ENCODE results near the gene SPATA16.

Gene SPATA16

DNA sequence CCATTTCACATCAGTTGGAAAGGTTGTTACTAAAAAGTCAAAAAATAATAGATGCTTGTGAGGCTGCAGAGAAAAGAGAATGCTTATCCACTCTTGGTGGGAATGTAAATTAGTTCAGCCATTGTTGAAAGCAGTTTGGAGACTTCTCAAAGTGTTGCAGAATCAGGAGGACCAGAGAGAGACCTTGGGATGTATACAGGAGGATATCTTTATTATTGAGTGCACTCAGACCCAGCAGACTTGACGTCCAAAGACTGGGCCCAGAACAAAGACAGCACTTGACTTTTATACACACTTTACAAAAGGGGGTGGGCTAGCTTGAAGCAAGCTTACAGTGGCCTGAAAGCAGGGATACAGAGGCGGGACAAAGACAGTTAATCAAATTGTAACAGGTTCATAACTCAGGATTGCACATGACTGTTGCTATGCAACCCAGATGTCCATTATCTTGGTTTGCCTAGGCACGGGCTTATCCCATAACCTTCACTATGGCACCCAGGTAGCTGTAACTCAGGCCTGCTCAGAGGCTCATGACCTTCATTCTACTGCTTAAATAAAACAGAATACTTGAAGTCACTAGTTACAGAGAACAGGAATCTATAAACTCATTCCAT lies 127.7 kb downstream of the SPATA16 start:
- TF ChIP-seq, protein P1, sequence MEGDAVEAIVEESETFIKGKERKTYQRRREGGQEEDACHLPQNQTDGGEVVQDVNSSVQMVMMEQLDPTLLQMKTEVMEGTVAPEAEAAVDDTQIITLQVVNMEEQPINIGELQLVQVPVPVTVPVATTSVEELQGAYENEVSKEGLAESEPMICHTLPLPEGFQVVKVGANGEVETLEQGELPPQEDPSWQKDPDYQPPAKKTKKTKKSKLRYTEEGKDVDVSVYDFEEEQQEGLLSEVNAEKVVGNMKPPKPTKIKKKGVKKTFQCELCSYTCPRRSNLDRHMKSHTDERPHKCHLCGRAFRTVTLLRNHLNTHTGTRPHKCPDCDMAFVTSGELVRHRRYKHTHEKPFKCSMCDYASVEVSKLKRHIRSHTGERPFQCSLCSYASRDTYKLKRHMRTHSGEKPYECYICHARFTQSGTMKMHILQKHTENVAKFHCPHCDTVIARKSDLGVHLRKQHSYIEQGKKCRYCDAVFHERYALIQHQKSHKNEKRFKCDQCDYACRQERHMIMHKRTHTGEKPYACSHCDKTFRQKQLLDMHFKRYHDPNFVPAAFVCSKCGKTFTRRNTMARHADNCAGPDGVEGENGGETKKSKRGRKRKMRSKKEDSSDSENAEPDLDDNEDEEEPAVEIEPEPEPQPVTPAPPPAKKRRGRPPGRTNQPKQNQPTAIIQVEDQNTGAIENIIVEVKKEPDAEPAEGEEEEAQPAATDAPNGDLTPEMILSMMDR (IDR thresholded peaks at IDR 0.05; ENCODE audit: extremely low read depth, insufficient read depth, missing control alignments), result no peak
- in situ Hi-C loops (cut with MboI; ENCODE audit: low pct_unique_long_range_greater_than_20kb, low sequenced_read_pairs, unreplicated experiment), result no loop called here
- no peak for DNase-seq (ENCODE audit: low spot score)

DNA sequence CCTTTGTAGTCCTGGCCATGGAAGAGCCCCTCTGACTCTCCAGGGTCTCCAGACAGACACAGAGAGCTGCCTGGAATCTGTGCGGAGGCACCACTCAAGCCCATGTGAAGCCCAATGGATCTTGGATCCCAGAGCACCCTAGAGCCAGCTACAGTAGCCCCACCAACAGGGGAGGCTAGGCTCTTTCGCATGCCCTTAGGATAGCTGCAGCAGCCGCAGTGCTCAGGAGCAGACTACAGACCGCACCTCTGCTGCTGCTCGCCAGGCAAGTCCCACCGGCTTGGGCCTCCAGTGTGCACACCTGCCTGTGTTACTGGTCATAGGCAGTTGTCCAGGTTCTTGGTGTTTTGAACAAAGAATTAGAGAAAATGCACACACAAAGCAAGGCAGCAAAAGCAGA lies 131.6 kb downstream of the SPATA16 start:
- in situ Hi-C loops (cut with MboI; ENCODE audit: low pct_unique_long_range_greater_than_20kb, low sequenced_read_pairs, unreplicated experiment), result no loop called here
- no peak for DNase-seq (ENCODE audit: low spot score)
- TF ChIP-seq, protein P1 (IDR thresholded peaks at IDR 0.05; ENCODE audit: extremely low read depth, insufficient read depth, missing control alignments), result no peak

DNA sequence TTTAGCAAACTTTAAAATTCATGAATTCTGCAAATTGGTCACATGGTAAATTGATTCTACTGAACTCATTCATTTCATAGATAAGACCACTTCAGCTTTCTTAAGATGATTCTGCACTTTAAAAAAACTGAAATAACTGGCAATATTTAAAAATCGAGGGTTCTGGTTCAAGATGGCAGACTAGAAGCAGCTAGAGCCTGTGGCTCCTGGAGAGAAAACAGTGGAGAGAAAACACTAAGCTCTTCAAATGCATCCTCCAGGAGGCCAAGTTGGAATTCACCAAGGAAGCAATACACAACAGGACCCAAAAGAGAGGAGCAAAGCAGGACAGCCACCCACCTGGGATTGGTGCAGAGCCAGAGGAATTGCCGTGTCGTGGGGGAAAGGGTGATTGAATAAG lies 132.1 kb downstream of the SPATA16 start:
- TF ChIP-seq, protein P1 (IDR thresholded peaks at IDR 0.05; ENCODE audit: extremely low read depth, insufficient read depth, missing control alignments), result no peak
- DNase-seq (ENCODE audit: low spot score), result no peak
- in situ Hi-C loops (cut with MboI; ENCODE audit: low pct_unique_long_range_greater_than_20kb, low sequenced_read_pairs, unreplicated experiment), result no loop called here

DNA sequence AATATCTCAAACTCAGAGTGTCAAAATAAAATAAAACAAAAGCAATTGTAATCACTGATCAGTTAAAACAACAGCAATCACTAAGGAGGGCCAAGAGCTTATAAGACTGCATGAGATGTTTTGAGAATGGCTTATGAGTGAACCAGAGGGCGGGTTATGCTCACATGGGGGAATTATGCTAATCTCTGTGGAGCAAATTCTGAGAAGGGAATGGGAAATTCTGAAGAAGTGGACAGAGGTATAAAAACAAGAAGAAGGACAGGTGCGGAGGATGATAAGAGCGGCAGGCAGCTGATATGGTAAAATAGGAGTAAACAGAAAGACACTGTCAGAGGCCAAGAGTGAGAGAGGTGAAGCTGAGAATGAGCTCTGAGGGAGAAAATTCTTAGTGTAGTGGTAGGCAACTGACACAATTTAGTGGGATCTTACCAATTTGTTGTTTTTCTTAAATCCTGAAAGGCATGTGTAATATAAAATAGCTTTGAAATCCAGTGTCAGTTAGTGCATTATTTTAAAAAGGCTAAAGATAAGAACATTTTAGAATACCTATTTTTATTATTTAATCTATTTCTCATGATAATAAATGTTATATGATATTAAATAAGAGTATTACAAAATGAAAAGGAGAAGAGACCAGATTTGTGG lies 133.8 kb downstream of the SPATA16 start:
- in situ Hi-C loops (cut with MboI; ENCODE audit: low pct_unique_long_range_greater_than_20kb, low sequenced_read_pairs, unreplicated experiment), result no loop called here
- TF ChIP-seq, protein P1 (IDR thresholded peaks at IDR 0.05; ENCODE audit: extremely low read depth, insufficient read depth, missing control alignments), result no peak
- no peak for DNase-seq (ENCODE audit: low spot score)

DNA sequence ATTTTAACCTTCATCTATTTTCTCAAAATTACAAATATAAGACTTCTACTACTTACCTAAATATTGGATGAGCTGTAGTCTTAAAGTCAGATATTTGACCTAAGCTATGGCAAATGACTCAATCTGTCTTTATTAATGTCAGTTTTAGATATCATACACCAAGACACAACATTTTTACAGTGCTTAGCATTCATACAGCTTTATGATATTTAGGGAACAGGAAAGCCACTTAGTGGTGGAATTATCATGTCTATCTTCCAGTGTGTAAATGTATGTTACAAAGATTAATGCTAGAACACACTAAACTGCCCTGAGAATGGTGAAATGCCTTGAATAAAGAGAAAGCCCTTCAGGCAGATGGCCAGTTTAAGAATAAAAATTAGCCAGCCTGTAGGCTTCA lies 135.0 kb downstream of the SPATA16 start:
- TF ChIP-seq, protein P1 (IDR thresholded peaks at IDR 0.05; ENCODE audit: extremely low read depth, insufficient read depth, missing control alignments), result no peak
- no peak for DNase-seq (ENCODE audit: low spot score)
- in situ Hi-C loops (cut with MboI; ENCODE audit: low pct_unique_long_range_greater_than_20kb, low sequenced_read_pairs, unreplicated experiment), result no loop called here

DNA sequence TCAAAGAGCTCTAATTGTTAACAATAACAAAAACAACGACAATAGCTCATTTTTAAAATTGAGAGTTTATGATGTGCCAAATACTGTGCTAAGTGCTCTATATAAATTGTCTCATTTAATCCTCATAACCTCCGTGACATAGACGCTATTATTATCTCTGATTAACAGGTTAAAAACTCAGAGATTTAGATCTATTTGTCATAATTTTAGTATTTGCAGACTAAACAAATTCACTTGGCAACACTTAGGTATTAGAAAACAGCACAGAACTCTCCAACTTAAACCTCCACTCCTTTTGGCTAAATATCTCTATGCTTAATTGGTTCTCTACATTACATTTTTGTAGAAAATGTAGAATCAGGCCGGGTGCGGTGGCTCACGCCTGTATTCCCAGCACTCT lies 136.4 kb downstream of the SPATA16 start:
- DNase-seq (ENCODE audit: low spot score), result no peak
- in situ Hi-C loops (cut with MboI; ENCODE audit: low pct_unique_long_range_greater_than_20kb, low sequenced_read_pairs, unreplicated experiment), result no loop called here
- TF ChIP-seq, protein P1 (IDR thresholded peaks at IDR 0.05; ENCODE audit: extremely low read depth, insufficient read depth, missing control alignments), result no peak
